ENCODE results near the gene ZPLD1. TPM values are rescaled to one million over a fixed set of nuclear protein-coding genes. Genes with fewer than 3 reads are reported as not detected.

ZPLD1 gene
- total RNA-seq, 4 donors from 2014 or later = 0.78 TPM; not detected in 3

- TF ChIP-seq POLR2A (IDR thresholded peaks at IDR 0.05) (no peak), CTCF (IDR thresholded peaks at IDR 0.05) (no peak)
- no peaks in the 10 kb centered on the region for H3K9me3 ChIP-seq
- 54% methylated on average over 3 of the region's 3 CpGs for WGBS, 2 donors
- no peaks in the 10 kb centered on the region for H3K27me3 ChIP-seq
- DNase-seq = no peak
- H3K36me3 ChIP-seq = no peaks in the 10 kb centered on the region
- intact Hi-C loops (cut with DNase I) = no loop called here
- H3K27ac ChIP-seq = no peak overlapping the region
- H3K4me1 ChIP-seq = no peaks in the 10 kb centered on the region
- no peak overlapping the region for H3K4me3 ChIP-seq (replicated peaks in 1 of 3)
These were observed 19.4 kb downstream of the ZPLD1 start for GRCh38 chr3:102454181-102454580.

DNA sequence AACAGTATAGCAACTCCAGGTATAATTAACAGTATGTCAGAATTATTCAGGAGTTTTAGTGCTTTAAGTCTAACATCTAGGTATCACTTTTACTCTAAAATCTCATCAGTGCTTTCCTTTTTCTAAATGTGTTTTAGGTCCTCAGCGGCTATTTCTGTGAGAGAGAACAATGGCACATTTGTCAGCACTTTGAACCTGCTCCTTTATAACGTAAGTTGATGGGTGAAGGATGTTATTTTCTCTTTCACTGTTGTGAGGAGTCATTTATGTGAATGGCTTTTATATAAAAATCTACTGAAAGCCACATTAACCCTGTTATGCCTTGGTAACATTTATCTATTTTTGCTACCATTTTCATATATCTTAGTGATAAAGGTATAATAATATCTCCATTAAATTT lies 22.8 kb downstream of the ZPLD1 start:
- H3K4me3 ChIP-seq (replicated peaks in 1 of 3) = no peak overlapping the region
- H3K27me3 ChIP-seq = no peaks in the 10 kb centered on the region
- intact Hi-C loops (cut with DNase I) = no loop called here
- no peaks in the 10 kb centered on the region for H3K9me3 ChIP-seq
- no peaks in the 10 kb centered on the region for H3K4me1 ChIP-seq
- no peak for DNase-seq
- TF ChIP-seq CTCF (IDR thresholded peaks at IDR 0.05) (no peak), POLR2A (IDR thresholded peaks at IDR 0.05) (no peak)
- WGBS, 2 donors = 72 to 79% methylated on average over 2 of the region's 2 CpGs
- H3K27ac ChIP-seq = no peak overlapping the region
- no peaks in the 10 kb centered on the region for H3K36me3 ChIP-seq

DNA sequence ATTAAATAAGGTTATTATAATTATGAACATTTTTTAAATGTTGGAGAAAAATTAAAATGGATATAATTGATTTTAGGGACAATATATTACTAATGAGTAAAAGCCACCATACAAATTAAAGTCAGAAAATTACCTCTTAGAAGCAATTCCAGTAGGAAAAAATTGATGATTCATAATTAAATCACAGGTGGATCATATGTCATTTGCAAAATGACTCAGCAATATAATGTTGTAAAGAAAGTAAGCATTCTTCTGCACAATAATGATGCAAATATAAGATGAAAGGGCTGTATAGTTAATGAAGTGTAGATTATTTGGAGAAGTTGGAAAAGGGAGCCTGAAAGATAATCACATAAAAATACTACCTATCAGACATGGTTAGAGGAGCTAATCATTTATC lies 25.8 kb downstream of the ZPLD1 start:
- Histone ChIP-seq H3K9me3 (no peaks in the 10 kb centered on the region), H3K27ac (no peak overlapping the region), H3K4me1 (no peaks in the 10 kb centered on the region), H3K27me3 (no peaks in the 10 kb centered on the region), H3K36me3 (no peaks in the 10 kb centered on the region), H3K4me3 (replicated peaks in 1 of 3) (no peak overlapping the region)
- TF ChIP-seq CTCF (IDR thresholded peaks at IDR 0.05) = no peak
- TF ChIP-seq POLR2A (IDR thresholded peaks at IDR 0.05) = no peak
- DNase-seq = no peak
- intact Hi-C loops (cut with DNase I) = no loop called here

GRCh38 chr3:102464261-102464660 lies 29.4 kb downstream of the ZPLD1 start:
- intact Hi-C loops (cut with DNase I) = no loop called here
- H3K9me3 ChIP-seq = no peaks in the 10 kb centered on the region
- no peak overlapping the region for H3K27ac ChIP-seq
- DNase-seq = no peak
- H3K36me3 ChIP-seq = no peaks in the 10 kb centered on the region
- 92 to 97% methylated on average over 2 of the region's 2 CpGs for WGBS, 2 donors
- no peaks in the 10 kb centered on the region for H3K4me1 ChIP-seq
- no peak overlapping the region for H3K4me3 ChIP-seq (replicated peaks in 1 of 3)
- TF ChIP-seq POLR2A (IDR thresholded peaks at IDR 0.05) (no peak), CTCF (IDR thresholded peaks at IDR 0.05) (no peak)
- no peaks in the 10 kb centered on the region for H3K27me3 ChIP-seq

GRCh38 chr3:102466001-102466400 lies 31.2 kb downstream of the ZPLD1 start:
- DNase-seq = no peak
- H3K36me3 ChIP-seq = no peaks in the 10 kb centered on the region
- H3K9me3 ChIP-seq = no peaks in the 10 kb centered on the region
- TF ChIP-seq CTCF (IDR thresholded peaks at IDR 0.05) = no peak
- TF ChIP-seq POLR2A (IDR thresholded peaks at IDR 0.05) = no peak
- no peaks in the 10 kb centered on the region for H3K4me1 ChIP-seq
- intact Hi-C loops (cut with DNase I) = no loop called here
- no peak overlapping the region for H3K27ac ChIP-seq
- H3K27me3 ChIP-seq = no peaks in the 10 kb centered on the region
- H3K4me3 ChIP-seq (replicated peaks in 1 of 3) = no peak overlapping the region
- WGBS, 2 donors = 15 to 23% methylated on average over 1 of the region's 1 CpG
